Endothelial cell of umbilical vein (primary cell): ENCODE results near the gene LCN12. TPM values are rescaled to one million over a fixed set of nuclear protein-coding genes. Genes with fewer than 3 reads are reported as not detected.

Experiments used
- BruUV-seq: library from RNA; stranded (reverse); fragments of 400-500 nt; replicated peaks from 2 replicates; lab custom pipeline; 2021; lab: Mats Ljungman, UMichigan
- CTCF ChIA-PET: fragments of 300-600, 350-600 bp; sonication (Branson Sonifier 250); formaldehyde crosslinking; loops from one replicate; lab custom pipeline; 2021; ENCODE audit warnings: antibody characterized with exemption, inconsistent platforms; lab: Charles Lee
- POLR2A ChIA-PET: fragments of 300-600, 350-600 bp; sonication (Branson Sonifier 250); formaldehyde crosslinking; loops from one replicate; lab custom pipeline; 2021; ENCODE audit warnings: antibody characterized with exemption, inconsistent platforms; lab: Charles Lee
- DNase-seq: peaks from one replicate; pipeline ENCODE4 v3.0.0-alpha.2; 2011; ENCODE audit warnings: low read depth, low spot score
- FAIRE-seq: peaks from 2 replicates; lab custom pipeline; 2011; peaks lifted over from hg19 to GRCh38; lab: Jason Lieb, UNC
- H2AFZ ChIP-seq: 2 replicates; pipeline ENCODE4 v1.6.0; 2012; ENCODE audit warnings: low read depth, low read length, control low read depth, inconsistent platforms
- H3K27ac ChIP-seq: 2 replicates; pipeline ENCODE4 v1.5.1; 2011; ENCODE audit warnings: low read depth, mild to moderate bottlenecking, control low read depth, low read length, moderate library complexity; ENCODE audit not compliant: insufficient read depth
- H3K27me3 ChIP-seq, 2 experiments: 2 replicates each; pipeline versions ENCODE4 v1.6.0 to v1.6.1; 2011; ENCODE audit warnings: low read length in 2 of 2, mixed read lengths in 1 of 2; ENCODE audit not compliant: control insufficient read depth in 2 of 2, insufficient read depth in 2 of 2
- H3K36me3 ChIP-seq, 2 experiments: 2 replicates in 1 of 2; 3 replicates in 1 of 2; pipeline ENCODE4 v1.5.1; 2011; ENCODE audit warnings: low read length in 2 of 2, mild to moderate bottlenecking in 1 of 2, moderate library complexity in 1 of 2; ENCODE audit not compliant: control insufficient read depth in 2 of 2, insufficient read depth in 2 of 2; ENCODE audit errors: extremely low read depth in 1 of 2
- H3K4me1 ChIP-seq: 3 replicates; pipeline ENCODE4 v1.5.1; 2011; ENCODE audit warnings: mild to moderate bottlenecking, low read length; ENCODE audit not compliant: control insufficient read depth, insufficient read depth; ENCODE audit errors: extremely low read depth
- H3K4me2 ChIP-seq: 2 replicates; pipeline ENCODE4 v1.6.1; 2011; ENCODE audit warnings: low read length, control low read depth, mixed read lengths; ENCODE audit not compliant: insufficient read depth
- H3K4me3 ChIP-seq, 3 experiments: fragments of 200-600 bp in 1 of 3; sonication (generic), shearing (Covaris generic) in 1 of 3; replicated peaks in 1 of 3; 2 replicates each; pipeline ENCODE4 v1.5.1; 2011 to 2016; ENCODE audit warnings: control low read depth in 3 of 3, low read length in 3 of 3, mild to moderate bottlenecking in 2 of 3, inconsistent platforms in 1 of 3, low read depth in 1 of 3, moderate library complexity in 1 of 3; ENCODE audit not compliant: insufficient read depth in 1 of 3
- H3K79me2 ChIP-seq: 2 replicates; pipeline ENCODE4 v1.6.0; 2012; ENCODE audit warnings: low read length, inconsistent platforms; ENCODE audit not compliant: control insufficient read depth, insufficient read depth
- H3K9ac ChIP-seq: replicated peaks from 2 replicates; pipeline ENCODE3; 2011; ENCODE audit warnings: low read length, control low read depth; ENCODE audit not compliant: insufficient read depth; ENCODE audit errors: extremely low read depth
- H3K9me1 ChIP-seq: replicated peaks from 3 replicates; pipeline ENCODE4 v1.6.0; 2011; ENCODE audit warnings: mild to moderate bottlenecking, low read length; ENCODE audit not compliant: control insufficient read depth, insufficient read depth; ENCODE audit errors: extremely low read depth
- H3K9me3 ChIP-seq: replicated peaks from 2 replicates; pipeline ENCODE4 v1.5.1; 2012; ENCODE audit warnings: low read length, inconsistent platforms; ENCODE audit not compliant: control insufficient read depth, insufficient read depth
- H4K20me1 ChIP-seq: replicated peaks from 2 replicates; pipeline ENCODE3; 2011; ENCODE audit warnings: mild to moderate bottlenecking, low read length; ENCODE audit not compliant: control insufficient read depth, insufficient read depth; ENCODE audit errors: extremely low read depth
- EZH2 ChIP-seq: IDR thresholded peaks from 2 replicates; pipeline ENCODE4 v1.6.1; 2012; ENCODE audit warnings: borderline replicate concordance, low read depth, mild to moderate bottlenecking, moderate library complexity, low read length, inconsistent platforms; ENCODE audit not compliant: severe bottlenecking
- FOS ChIP-seq: IDR thresholded peaks from 2 replicates; pipeline ENCODE4 v1.6.1; 2011; ENCODE audit warnings: mild to moderate bottlenecking, low read length, moderate library complexity, borderline replicate concordance; ENCODE audit not compliant: insufficient read depth
- GATA2 ChIP-seq: IDR thresholded peaks from 2 replicates; pipeline ENCODE4 v1.7.0; 2011; ENCODE audit warnings: low read depth, mild to moderate bottlenecking, moderate library complexity, mixed read lengths, low read length; ENCODE audit not compliant: insufficient read length, insufficient read depth
- JUN ChIP-seq: IDR thresholded peaks from 2 replicates; pipeline ENCODE4 v1.6.1; 2011; ENCODE audit warnings: borderline replicate concordance, low read depth; ENCODE audit not compliant: insufficient read length, insufficient read depth
- MYC ChIP-seq: IDR thresholded peaks from one replicate; pipeline ENCODE4 v1.6.1; 2011; ENCODE audit warnings: mild to moderate bottlenecking, low read depth, low read length
- POLR2A ChIP-seq: IDR thresholded peaks from 2 replicates; pipeline ENCODE4 v1.6.1; 2012; ENCODE audit warnings: low read depth, mild to moderate bottlenecking, control low read depth, low read length
- POLR2AphosphoS5 ChIP-seq: IDR thresholded peaks from 2 replicates; pipeline ENCODE4 v1.6.1; 2012; ENCODE audit warnings: low read depth, mild to moderate bottlenecking, control low read depth, low read length, moderate library complexity; ENCODE audit not compliant: insufficient read depth
- dilution Hi-C: fragments of 300-500 bp; cut with MboI; formaldehyde crosslinking; loops from one replicate; pipeline ENCODE4 v1.15.0; 2019; ENCODE audit warnings: low sequenced_read_pairs; ENCODE audit not compliant: extremely low pct_ligation_motif_present
- intact Hi-C: fragments of 100-400 bp; cut with micrococcal nuclease; formaldehyde crosslinking; loops from one replicate; pipeline ENCODE4 v1.10.0; 2022
- polyA plus RNA-seq, 4 experiments: library from polyadenylated mRNA; depleted of rRNA in 3 of 4; stranded (reverse) in 3 of 4; unstranded in 1 of 4; fragments of >200 nt; gene quantifications; 2 replicates each; pipeline versions ENCODE4 v1.2.1 to v1.2.3, GENCODE V29; 2011 to 2012; ENCODE audit warnings: missing spikeins in 1 of 4
- total RNA-seq: library from RNA; stranded (reverse); gene quantifications from 2 replicates; pipeline ENCODE4 v1.2.3, GENCODE V29; 2021
- TF ChIP-seq, protein P1 (sequence below): IDR thresholded peaks from 2 replicates; pipeline ENCODE4 v1.6.1; 2011; ENCODE audit not compliant: insufficient read depth, insufficient read length
- TF ChIP-seq, protein P2 (sequence below), 2 donors: IDR thresholded peaks; 1 replicate in 1 of 2; 2 replicates in 1 of 2; pipeline ENCODE4 v1.5.1; 2011; ENCODE audit warnings: low read length in 2 of 2, mild to moderate bottlenecking in 2 of 2, moderate library complexity in 2 of 2, control low read depth in 1 of 2, inconsistent platforms in 1 of 2, low read depth in 1 of 2; ENCODE audit not compliant: insufficient read depth in 1 of 2; ENCODE audit errors: extremely low read depth in 1 of 2

The LCN12 gene
- total and polyA plus RNA-seq, 2 donors (not counting 3 experiments of a cell fraction or from before 2014, with no cell fraction given) = 0.35 to 0.52 TPM

DNA sequence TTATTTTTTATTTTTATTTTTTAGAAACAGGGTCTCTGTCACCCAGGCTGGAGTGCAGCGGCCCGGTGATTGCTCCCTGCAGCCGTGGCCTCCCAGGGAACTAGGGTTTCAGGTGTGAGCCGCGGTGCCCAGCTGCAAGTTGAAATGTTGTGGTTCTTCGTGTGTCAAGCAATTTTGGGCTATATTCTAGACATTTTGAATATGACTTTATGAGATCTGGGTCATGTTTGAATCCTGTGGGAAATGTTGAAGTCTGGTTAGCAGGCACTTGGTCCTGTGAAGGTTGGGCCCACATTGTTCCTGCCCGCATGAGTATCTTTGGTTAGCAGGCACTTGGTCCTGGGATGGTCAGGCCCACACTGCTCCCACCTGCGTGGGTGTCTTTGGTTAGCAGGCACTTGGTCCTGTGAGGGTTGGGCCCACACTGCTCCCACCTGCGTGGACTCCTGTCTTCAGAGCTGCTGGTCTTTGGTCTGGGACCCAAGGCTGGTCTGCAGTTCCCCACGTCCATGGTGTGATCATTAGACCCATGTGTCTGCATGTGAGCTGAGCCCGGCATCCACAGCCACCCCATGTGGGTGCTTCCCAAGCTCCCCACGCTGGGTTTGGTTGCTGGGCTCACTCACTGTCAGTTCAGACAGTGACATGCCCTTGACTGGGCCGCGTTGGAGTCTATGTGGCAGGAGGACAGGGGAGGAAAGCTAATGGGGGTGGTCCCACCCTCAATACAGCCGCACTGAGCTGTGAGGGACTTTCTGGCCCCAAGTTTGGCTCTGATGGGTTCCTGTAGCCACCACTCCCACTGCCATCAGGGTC lies 14.7 kb upstream of the LCN12 start:
- Histone ChIP-seq H3K9me3 (no peaks in the 10 kb centered on the region), H4K20me1 (no peaks in the 10 kb centered on the region), H3K9ac (no peak overlapping the region), H2AFZ (no peak overlapping the region), H3K36me3 (peaks cover 2 to 28% of the 10 kb centered on the region in 2 experiments), H3K27me3 (no peaks in the 10 kb centered on the region), H3K4me2 (no peak overlapping the region), H3K27ac (no peak overlapping the region), H3K4me3 (no peak overlapping the region), H3K79me2 (peaks cover 9% of the 10 kb centered on the region), H3K9me1 (no peaks in the 10 kb centered on the region), H3K4me1 (no peaks in the 10 kb centered on the region)
- dilution Hi-C loops (loop anchor here (25.0 kb wide), 1 partner anchor 125 kb away; the partner anchor contains the start of gene RABL6), intact Hi-C loops (loop anchor here (5.0 kb wide), 1 partner anchor 70 kb away; the partner anchor contains the start of gene EDF1)
- BruUV-seq = no TSS peak
- ChIA-PET POLR2A (no interaction called here), CTCF (interaction anchor here (0.6 to 1.6 kb wide), 5 partner anchors 10 to 98 kb away, joined by 3 to 6 read pairs (median 3); no protein-coding TSS in a partner anchor)
- DNase-seq (no peak), FAIRE-seq (no peak)
- no peak for TF ChIP-seq POLR2AphosphoS5
- TF ChIP-seq EZH2 = no peak
- TF ChIP-seq GATA2 = no peak
- no peak for TF ChIP-seq JUN
- no peak for TF ChIP-seq FOS
- no peak for TF ChIP-seq POLR2A
- TF ChIP-seq MYC = no peak
- TF ChIP-seq, protein P1, sequence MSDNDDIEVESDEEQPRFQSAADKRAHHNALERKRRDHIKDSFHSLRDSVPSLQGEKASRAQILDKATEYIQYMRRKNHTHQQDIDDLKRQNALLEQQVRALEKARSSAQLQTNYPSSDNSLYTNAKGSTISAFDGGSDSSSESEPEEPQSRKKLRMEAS = no peak
- TF ChIP-seq, protein P2, sequence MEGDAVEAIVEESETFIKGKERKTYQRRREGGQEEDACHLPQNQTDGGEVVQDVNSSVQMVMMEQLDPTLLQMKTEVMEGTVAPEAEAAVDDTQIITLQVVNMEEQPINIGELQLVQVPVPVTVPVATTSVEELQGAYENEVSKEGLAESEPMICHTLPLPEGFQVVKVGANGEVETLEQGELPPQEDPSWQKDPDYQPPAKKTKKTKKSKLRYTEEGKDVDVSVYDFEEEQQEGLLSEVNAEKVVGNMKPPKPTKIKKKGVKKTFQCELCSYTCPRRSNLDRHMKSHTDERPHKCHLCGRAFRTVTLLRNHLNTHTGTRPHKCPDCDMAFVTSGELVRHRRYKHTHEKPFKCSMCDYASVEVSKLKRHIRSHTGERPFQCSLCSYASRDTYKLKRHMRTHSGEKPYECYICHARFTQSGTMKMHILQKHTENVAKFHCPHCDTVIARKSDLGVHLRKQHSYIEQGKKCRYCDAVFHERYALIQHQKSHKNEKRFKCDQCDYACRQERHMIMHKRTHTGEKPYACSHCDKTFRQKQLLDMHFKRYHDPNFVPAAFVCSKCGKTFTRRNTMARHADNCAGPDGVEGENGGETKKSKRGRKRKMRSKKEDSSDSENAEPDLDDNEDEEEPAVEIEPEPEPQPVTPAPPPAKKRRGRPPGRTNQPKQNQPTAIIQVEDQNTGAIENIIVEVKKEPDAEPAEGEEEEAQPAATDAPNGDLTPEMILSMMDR (IDR thresholded peaks at IDR 0.05; ENCODE audit: extremely low read depth in 1 of 2, insufficient read depth in 1 of 2, low read depth in 1 of 2, low read length in 2 of 2) = no peak
